Globus pallidus (tissue), 1 donor: Measurements from ENCODE around the gene ZBED4.

ENCODE experiments used
- DNase-seq: peaks from one replicate; pipeline ENCODE4 v3.0.0-alpha.2; 2015; ENCODE audit warnings: low spot score

The ZBED4 gene

DNA sequence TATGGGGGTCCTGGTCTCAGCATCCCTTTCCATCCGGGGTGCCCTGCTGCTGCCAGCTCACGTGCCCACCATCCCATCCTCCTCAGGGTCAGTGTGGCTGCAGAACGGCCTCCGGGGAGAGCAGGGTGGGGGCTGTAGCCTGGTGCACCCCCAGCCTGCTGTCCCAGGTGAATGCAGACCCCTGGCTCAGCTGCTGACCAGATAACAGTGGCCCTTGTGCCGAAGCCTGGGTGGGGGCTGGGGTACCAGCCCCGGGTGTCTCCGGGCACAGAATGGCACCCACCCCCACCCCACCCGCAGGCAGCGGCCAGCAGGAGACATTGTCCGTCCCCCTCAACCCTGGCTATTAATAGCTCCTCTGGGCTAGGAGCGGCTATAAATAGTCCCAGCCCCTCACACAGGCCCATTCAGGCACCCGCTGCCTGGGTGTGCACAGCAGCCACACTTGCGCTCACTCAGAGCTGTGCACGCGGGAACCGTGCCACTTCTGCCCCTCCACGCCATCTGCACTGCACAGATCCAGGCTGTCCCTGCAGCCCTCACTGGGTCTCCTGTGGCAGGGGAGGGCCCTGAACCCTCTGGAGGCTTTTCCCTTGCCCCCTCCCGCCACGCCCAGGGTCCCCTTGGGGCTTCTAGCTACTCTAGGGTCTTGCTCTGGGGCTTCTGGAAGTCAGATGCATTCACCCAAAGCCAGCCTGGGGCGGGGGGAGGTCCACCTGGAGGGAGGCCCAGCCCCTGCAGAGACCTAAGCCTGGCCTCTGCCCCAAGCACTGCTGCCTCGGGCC lies 83.5 kb downstream of the ZBED4 start:
- peak; percentile 91 for DNase-seq

DNA sequence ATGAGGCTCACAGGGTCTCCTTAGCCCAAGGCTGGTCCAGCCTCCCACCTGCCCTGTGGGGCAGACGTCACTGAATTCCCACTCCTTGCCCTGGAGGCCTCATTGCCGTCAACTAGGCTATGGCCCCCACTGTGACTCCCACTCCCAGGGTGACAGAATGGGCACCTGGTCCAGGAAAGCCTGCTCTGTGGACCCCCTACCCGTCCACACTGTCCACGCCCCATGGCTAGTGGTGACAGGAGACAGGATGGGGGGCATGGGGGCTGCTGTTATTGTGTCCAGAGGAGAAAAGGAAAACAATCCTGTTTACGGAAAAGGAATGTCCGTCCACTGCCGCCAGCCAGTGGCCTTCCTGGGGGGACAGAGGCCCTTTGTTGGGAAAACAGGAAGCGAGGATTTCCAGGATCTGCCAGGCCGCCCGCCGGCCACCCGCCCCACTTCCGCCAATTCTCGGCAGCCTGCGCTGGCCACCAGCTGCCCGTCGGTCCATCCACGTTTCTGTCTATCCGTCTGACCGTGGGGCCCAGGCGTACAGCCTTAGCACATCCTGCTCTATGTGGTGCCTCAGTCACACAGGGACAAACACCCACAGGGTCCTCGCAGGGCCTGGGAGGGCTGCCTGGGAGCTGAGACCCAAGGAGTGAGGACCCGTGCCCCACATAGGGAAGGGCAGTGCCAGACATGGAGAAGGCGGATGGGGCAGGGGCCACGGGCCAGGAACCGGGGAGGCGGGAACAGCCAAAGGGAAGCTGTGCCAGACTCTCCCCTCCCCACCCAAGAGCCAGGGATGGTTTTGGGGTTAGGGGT lies 84.3 kb downstream of the ZBED4 start:
- peak; percentile 86 for DNase-seq

DNA sequence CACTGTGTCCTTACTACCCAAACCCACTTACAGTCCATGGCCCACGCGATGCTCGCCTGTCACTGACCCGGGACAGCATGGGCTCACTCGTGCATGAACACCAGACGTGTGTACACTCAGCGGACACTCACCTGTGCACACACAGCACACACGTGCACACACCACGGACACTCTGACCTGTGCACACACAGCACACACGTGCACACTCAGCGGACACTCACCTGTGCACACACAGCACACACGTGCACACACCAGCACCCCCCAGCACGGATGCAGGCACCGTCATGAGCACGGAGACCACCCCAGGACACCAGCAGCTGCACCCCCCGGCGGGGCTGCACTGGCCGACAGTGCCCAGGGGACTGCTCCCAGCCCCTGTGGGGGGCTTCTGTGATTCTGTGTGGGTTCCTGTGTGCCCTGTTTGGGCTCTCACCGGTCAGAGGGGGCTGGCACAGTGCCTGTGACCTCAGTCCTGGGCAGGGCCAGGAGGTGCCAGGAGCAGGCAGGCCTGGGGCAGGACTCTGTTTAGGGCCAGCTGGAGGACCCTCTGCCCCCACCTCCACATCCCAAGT lies 85.0 kb downstream of the ZBED4 start:
- DNase-seq = no peak
